GM12873 (cell line): Measurements from ENCODE around the gene NLRP14.

ENCODE experiments used
- TF ChIP-seq, protein P1 (sequence below): IDR thresholded peaks from 2 replicates; pipeline ENCODE4 v1.5.1; 2012; ENCODE audit warnings: low read depth, mild to moderate bottlenecking, moderate library complexity, low read length, control low read depth; ENCODE audit not compliant: insufficient read depth; ENCODE audit errors: missing control alignments

The NLRP14 gene

DNA sequence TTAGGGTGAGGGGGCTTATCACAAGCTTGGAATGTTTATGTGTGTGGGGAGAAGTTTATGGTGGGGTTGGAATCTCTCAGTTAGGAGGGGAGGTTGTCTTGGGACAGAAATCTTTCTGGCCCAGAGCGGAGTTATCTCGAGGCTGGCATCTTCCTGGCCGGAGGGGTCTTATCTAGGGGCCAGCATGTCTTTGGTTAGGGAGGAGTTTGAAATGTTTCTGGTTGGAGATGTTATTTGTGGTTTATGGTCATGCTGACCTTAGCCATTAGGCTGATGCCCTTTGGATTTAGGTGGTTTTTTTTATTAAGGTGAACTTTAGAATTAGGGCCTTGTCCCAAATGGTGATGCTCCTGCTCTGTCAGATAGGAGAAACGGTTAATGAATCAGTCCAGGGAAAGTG lies 60.6 kb downstream of the NLRP14 start:
- TF ChIP-seq, protein P1, sequence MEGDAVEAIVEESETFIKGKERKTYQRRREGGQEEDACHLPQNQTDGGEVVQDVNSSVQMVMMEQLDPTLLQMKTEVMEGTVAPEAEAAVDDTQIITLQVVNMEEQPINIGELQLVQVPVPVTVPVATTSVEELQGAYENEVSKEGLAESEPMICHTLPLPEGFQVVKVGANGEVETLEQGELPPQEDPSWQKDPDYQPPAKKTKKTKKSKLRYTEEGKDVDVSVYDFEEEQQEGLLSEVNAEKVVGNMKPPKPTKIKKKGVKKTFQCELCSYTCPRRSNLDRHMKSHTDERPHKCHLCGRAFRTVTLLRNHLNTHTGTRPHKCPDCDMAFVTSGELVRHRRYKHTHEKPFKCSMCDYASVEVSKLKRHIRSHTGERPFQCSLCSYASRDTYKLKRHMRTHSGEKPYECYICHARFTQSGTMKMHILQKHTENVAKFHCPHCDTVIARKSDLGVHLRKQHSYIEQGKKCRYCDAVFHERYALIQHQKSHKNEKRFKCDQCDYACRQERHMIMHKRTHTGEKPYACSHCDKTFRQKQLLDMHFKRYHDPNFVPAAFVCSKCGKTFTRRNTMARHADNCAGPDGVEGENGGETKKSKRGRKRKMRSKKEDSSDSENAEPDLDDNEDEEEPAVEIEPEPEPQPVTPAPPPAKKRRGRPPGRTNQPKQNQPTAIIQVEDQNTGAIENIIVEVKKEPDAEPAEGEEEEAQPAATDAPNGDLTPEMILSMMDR, result no peak

DNA sequence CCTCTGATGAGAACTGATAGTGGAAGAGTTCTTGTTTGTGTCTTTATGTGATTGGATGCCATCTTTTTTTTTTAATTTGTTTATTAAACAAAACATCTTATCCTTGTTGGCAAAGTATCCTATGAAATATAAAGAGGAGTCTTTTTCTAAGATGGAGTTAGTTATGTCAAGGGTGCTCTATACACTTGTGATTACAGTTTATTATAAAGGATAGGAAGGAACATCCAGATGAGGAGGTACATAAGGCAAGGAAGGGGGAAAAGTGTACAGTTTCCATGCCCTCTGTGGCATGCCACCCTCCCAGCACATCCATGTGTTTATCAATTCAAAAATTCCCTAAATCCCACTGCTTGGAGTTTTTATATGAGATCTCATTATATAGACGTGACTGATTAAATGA lies 61.2 kb downstream of the NLRP14 start:
- TF ChIP-seq, protein P1, result no peak

GRCh38 chr11:7088921-7089320 lies 68.6 kb downstream of the NLRP14 start, which contains the start of gene RBMXL2:
RBMXL2 (plus strand) TSS chr11:7088998; CDS start chr11:7089121, 123 bp downstream.
- TF ChIP-seq, protein P1, result no peak

DNA sequence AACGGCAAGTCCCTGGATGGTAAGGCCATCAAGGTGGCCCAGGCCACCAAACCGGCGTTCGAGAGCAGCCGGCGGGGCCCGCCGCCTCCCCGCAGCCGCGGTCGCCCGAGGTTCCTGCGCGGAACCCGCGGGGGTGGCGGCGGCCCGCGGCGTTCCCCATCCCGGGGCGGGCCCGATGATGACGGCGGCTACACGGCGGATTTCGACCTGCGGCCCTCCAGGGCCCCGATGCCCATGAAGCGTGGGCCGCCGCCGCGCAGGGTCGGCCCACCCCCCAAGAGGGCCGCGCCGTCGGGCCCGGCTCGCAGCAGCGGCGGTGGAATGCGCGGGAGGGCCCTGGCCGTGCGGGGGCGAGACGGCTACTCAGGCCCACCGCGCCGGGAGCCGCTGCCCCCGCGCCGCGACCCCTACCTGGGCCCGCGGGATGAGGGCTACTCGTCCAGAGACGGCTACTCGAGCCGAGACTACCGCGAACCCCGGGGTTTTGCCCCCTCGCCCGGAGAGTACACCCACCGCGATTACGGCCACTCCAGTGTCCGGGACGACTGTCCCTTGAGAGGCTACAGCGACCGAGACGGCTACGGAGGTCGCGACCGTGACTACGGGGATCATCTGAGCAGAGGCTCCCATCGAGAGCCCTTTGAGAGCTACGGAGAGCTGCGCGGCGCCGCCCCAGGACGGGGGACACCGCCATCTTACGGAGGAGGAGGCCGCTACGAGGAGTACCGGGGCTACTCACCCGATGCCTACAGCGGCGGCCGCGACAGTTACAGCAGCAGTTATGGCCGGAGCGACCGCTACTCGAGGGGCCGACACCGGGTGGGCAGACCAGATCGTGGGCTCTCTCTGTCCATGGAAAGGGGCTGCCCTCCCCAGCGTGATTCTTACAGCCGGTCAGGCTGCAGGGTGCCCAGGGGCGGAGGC lies 69.3 kb downstream of the NLRP14 start:
- TF ChIP-seq, protein P1, result no peak

- TF ChIP-seq, protein P1, result peak; percentile 74
Measured at GRCh38 chr11:7098235-7098832, 78.1 kb downstream of the NLRP14 start.

GRCh38 chr11:7115780-7116179 lies 95.5 kb downstream of the NLRP14 start:
- TF ChIP-seq, protein P1, result no peak

- TF ChIP-seq, protein P1, result no peak
Measured at GRCh38 chr11:7116370-7116769, 96.1 kb downstream of the NLRP14 start.
